MCF 10A (cell line): Measurements from ENCODE around the gene PRMT3. TPM values are rescaled to one million over a fixed set of nuclear protein-coding genes. Genes with fewer than 3 reads are reported as not detected.

ENCODE experiments used
- BruUV-seq: library from RNA; stranded (reverse); fragments of 400-500 nt; replicated peaks from 2 replicates; lab custom pipeline; 2021; lab: Mats Ljungman, UMichigan
- CTCF ChIA-PET: fragments of 300-600 bp; sonication (Branson Sonifier 250); formaldehyde crosslinking; extraction: SDS; loops from one replicate; lab custom pipeline; 2021; ENCODE audit warnings: antibody characterized with exemption, inconsistent platforms; lab: Yijun Ruan, JAX
- POLR2A ChIA-PET: fragments of 300-600, 350-650 bp; sonication (Branson Sonifier 250); formaldehyde crosslinking; extraction: SDS; loops from one replicate; lab custom pipeline; 2020; ENCODE audit warnings: antibody characterized with exemption, inconsistent platforms; lab: Yijun Ruan, JAX
- DNase-seq: peaks from one replicate; pipeline ENCODE4 v3.0.0-alpha.2; 2018; ENCODE audit not compliant: unreplicated experiment
- H3K27ac Mint-ChIP-seq: one replicate; pipeline ENCODE4 v1.8.0; 2022; ENCODE audit warnings: mild to moderate bottlenecking, low read depth, mixed read lengths; ENCODE audit not compliant: unreplicated experiment
- H3K27me3 Mint-ChIP-seq: one replicate; pipeline ENCODE4 v1.8.0; 2022; ENCODE audit warnings: mixed read lengths; ENCODE audit not compliant: insufficient read depth, unreplicated experiment
- H3K36me3 Mint-ChIP-seq: one replicate; pipeline ENCODE4 v1.8.0; 2022; ENCODE audit warnings: mild to moderate bottlenecking, moderate library complexity, mixed read lengths; ENCODE audit not compliant: insufficient read depth, unreplicated experiment
- H3K4me1 Mint-ChIP-seq: one replicate; pipeline ENCODE4 v1.8.0; 2022; ENCODE audit warnings: mixed read lengths; ENCODE audit not compliant: insufficient read depth, unreplicated experiment
- H3K4me3 Mint-ChIP-seq: one replicate; pipeline ENCODE4 v1.8.0; 2022; ENCODE audit warnings: mild to moderate bottlenecking, moderate library complexity, mixed read lengths; ENCODE audit not compliant: unreplicated experiment
- H3K9me3 Mint-ChIP-seq: one replicate; pipeline ENCODE4 v1.8.0; 2022; ENCODE audit warnings: mixed read lengths; ENCODE audit not compliant: unreplicated experiment
- CTCF ChIP-seq: fragments of 200-600 bp; IDR thresholded peaks from one replicate; pipeline ENCODE4 v1.8.0; 2022; ENCODE audit warnings: antibody characterized with exemption, mild to moderate bottlenecking; ENCODE audit not compliant: unreplicated experiment
- intact Hi-C: fragments of 100-400 bp; cut with micrococcal nuclease; formaldehyde crosslinking; loops from 2 replicates; pipeline ENCODE4 v1.14.1; 2022
- total RNA-seq: library from RNA; stranded (reverse); gene quantifications from 2 replicates; pipeline ENCODE4 v1.2.3, GENCODE V29; 2022

Gene PRMT3
- total RNA-seq, 1 experiment from 2014 or later, result 60.1 TPM

GRCh38 chr11:20452585-20452984 is 65.1 kb downstream of the PRMT3 start:
- peaks cover 31% of the 10 kb centered on the region for H3K36me3 Mint-ChIP-seq
- no peak for DNase-seq
- no TSS peak for BruUV-seq
- no peaks in the 10 kb centered on the region for H3K9me3 Mint-ChIP-seq
- intact Hi-C loops, result no loop called here
- H3K27ac Mint-ChIP-seq, result no peak overlapping the region
- no peak overlapping the region for H3K4me3 Mint-ChIP-seq
- CTCF ChIA-PET, result interaction anchor here (1.0 kb wide), 1 partner anchor 158 kb away, joined by 3 read pairs; no protein-coding TSS in a partner anchor
- H3K27me3 Mint-ChIP-seq, result no peaks in the 10 kb centered on the region
- no peaks in the 10 kb centered on the region for H3K4me1 Mint-ChIP-seq
- TF ChIP-seq CTCF, result no peak
- POLR2A ChIA-PET, result interaction anchor here (1.2 to 1.3 kb wide), 3 partner anchors 10 to 49 kb away, joined by 3 to 5 read pairs (median 3); no protein-coding TSS in a partner anchor

GRCh38 chr11:20453657-20454316 is 66.3 kb downstream of the PRMT3 start:
- no peaks in the 10 kb centered on the region for H3K4me1 Mint-ChIP-seq
- CTCF ChIA-PET, result interaction anchor here (1.1 kb wide), 1 partner anchor 10 kb away, joined by 3 read pairs; no protein-coding TSS in a partner anchor
- no peaks in the 10 kb centered on the region for H3K9me3 Mint-ChIP-seq
- no peak for TF ChIP-seq CTCF
- H3K4me3 Mint-ChIP-seq, result no peak overlapping the region
- BruUV-seq, result no TSS peak
- POLR2A ChIA-PET, result no interaction called here
- intact Hi-C loops, result no loop called here
- H3K27ac Mint-ChIP-seq, result no peak overlapping the region
- peaks cover 31% of the 10 kb centered on the region for H3K36me3 Mint-ChIP-seq
- DNase-seq, result no peak
- no peaks in the 10 kb centered on the region for H3K27me3 Mint-ChIP-seq

GRCh38 chr11:20457001-20457799 is 69.7 kb downstream of the PRMT3 start:
- intact Hi-C loops, result no loop called here
- POLR2A ChIA-PET, result interaction anchor here (0.6 to 1.0 kb wide), 3 partner anchors 21 to 1781 kb away, joined by 3 to 4 read pairs (median 3); no protein-coding TSS in a partner anchor
- Mint-ChIP-seq H3K4me1 (no peaks in the 10 kb centered on the region), H3K4me3 (no peak overlapping the region), H3K27me3 (no peaks in the 10 kb centered on the region), H3K36me3 (peaks cover 34% of the 10 kb centered on the region), H3K27ac (no peak overlapping the region), H3K9me3 (no peaks in the 10 kb centered on the region)
- DNase-seq, result no peak
- BruUV-seq, result no TSS peak
- CTCF ChIA-PET, result interaction anchor here (1.4 kb wide), 1 partner anchor 152 kb away, joined by 4 read pairs; no protein-coding TSS in a partner anchor
- no peak for TF ChIP-seq CTCF
